Measurements from ENCODE around the gene PTPN14.

Gene PTPN14

DNA sequence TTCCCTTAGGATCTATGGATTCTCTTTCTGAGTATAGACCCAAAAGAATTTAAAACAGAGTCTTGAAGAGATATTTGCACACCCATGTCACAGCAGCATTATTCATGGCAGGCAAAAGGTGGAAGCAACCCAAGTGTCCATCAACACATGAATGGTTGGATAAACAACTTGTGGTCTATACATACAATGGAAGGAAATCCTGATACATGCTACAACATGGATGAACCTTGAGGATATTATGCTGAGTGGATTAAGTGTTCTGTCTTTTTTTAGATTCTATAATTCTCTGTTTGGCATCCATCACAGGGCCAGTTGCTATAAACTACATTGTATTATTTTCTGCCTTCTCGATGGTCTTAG, 39.8 kb downstream of the PTPN14 start:
- Histone ChIP-seq H3K4me1 (ENCODE audit: control insufficient read depth, insufficient read depth, low read length) (peaks cover 39% of the 10 kb centered on the region), H3K9me3 (ENCODE audit: control insufficient read depth, insufficient read depth, low read depth, low read length) (no peaks in the 10 kb centered on the region; the same call in 1 of the 2 replicates), H3K4me3 (ENCODE audit: low read depth, low read length) (no peak overlapping the region), H3K36me3 (ENCODE audit: control insufficient read depth in 2 of 2, insufficient read depth in 1 of 2, low read length in 2 of 2) (peaks cover 0 to 3% of the 10 kb centered on the region in 2 experiments; a peak in 1 of 3 replicates), H3K27ac (ENCODE audit: extremely low read depth, low read depth, low read length) (no peak overlapping the region)
- ChIA-PET POLR2A (no interaction called here), CTCF (no interaction called here)
- TF ChIP-seq, protein P1, sequence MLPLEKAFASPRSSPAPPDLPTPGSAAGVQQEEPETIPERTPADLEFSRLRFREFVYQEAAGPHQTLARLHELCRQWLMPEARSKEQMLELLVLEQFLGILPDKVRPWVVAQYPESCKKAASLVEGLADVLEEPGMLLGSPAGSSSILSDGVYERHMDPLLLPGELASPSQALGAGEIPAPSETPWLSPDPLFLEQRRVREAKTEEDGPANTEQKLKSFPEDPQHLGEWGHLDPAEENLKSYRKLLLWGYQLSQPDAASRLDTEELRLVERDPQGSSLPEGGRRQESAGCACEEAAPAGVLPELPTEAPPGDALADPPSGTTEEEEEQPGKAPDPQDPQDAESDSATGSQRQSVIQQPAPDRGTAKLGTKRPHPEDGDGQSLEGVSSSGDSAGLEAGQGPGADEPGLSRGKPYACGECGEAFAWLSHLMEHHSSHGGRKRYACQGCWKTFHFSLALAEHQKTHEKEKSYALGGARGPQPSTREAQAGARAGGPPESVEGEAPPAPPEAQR (tag by site-specific recombination; IDR thresholded peaks at IDR 0.05): no peak
- TF ChIP-seq, protein P2, sequence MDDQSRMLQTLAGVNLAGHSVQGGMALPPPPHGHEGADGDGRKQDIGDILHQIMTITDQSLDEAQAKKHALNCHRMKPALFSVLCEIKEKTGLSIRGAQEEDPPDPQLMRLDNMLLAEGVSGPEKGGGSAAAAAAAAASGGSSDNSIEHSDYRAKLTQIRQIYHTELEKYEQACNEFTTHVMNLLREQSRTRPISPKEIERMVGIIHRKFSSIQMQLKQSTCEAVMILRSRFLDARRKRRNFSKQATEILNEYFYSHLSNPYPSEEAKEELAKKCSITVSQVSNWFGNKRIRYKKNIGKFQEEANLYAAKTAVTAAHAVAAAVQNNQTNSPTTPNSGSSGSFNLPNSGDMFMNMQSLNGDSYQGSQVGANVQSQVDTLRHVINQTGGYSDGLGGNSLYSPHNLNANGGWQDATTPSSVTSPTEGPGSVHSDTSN (CRISPR knock-in tag; IDR thresholded peaks at IDR 0.05): no peak
- TF ChIP-seq, protein P3, sequence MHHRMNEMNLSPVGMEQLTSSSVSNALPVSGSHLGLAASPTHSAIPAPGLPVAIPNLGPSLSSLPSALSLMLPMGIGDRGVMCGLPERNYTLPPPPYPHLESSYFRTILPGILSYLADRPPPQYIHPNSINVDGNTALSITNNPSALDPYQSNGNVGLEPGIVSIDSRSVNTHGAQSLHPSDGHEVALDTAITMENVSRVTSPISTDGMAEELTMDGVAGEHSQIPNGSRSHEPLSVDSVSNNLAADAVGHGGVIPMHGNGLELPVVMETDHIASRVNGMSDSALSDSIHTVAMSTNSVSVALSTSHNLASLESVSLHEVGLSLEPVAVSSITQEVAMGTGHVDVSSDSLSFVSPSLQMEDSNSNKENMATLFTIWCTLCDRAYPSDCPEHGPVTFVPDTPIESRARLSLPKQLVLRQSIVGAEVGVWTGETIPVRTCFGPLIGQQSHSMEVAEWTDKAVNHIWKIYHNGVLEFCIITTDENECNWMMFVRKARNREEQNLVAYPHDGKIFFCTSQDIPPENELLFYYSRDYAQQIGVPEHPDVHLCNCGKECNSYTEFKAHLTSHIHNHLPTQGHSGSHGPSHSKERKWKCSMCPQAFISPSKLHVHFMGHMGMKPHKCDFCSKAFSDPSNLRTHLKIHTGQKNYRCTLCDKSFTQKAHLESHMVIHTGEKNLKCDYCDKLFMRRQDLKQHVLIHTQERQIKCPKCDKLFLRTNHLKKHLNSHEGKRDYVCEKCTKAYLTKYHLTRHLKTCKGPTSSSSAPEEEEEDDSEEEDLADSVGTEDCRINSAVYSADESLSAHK (tag by site-specific recombination; IDR thresholded peaks at IDR 0.05): no peak
- TF ChIP-seq ZNF521 (tag by site-specific recombination; IDR thresholded peaks at IDR 0.05) (no peak), ZNF544 (tag by site-specific recombination; IDR thresholded peaks at IDR 0.05) (no peak), ZNF549 (tag by site-specific recombination; IDR thresholded peaks at IDR 0.05) (0 out of 2 replicates have a peak, but pooled peaks have one; percentile 15), BCL11A (tag by site-specific recombination; IDR thresholded peaks at IDR 0.05; ENCODE audit: low read depth) (no peak)

DNA sequence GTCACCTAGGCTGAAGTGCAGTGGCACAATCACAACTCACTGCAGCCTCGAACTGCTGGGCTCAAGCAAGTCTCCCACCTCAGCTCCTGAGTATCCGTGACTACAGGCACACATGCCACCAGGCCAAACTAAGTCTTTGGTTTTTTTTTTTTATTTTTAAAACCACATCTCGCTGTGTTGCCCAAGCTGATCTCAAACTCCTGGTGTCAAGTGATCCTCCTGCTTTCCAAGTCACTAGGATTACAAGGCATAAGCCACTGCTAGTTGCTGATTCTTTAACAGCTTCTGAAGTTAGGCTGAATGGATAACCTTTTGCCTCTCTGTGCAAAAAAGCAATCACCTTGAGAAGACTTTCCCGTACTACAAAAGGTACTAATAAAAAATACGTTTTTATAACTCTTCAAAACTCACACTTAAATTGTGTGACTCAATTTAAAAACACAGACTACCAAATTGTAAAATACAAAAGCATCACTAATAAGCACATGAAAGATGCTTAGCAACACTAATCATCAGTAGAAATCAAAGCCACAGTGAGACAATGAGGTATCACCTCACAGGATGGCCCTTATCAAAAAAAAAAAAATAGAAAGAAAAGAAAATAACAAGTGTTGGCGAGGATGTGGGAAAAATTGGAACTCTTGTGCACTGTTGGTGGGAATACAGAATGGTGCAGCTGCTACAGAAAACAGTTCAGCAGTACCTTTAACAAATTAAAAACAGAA, 40.3 kb downstream of the PTPN14 start:
- Histone ChIP-seq H3K4me1 (ENCODE audit: control insufficient read depth, insufficient read depth, low read length) (peaks cover 37% of the 10 kb centered on the region), H3K36me3 (ENCODE audit: control insufficient read depth in 2 of 2, insufficient read depth in 1 of 2, low read length in 2 of 2) (peaks cover 0 to 3% of the 10 kb centered on the region in 2 experiments; a peak in 1 of 3 replicates), H3K9me3 (ENCODE audit: control insufficient read depth, insufficient read depth, low read depth, low read length) (no peaks in the 10 kb centered on the region; the same call in 1 of the 2 replicates), H3K27ac (ENCODE audit: extremely low read depth, low read depth, low read length) (no peak overlapping the region), H3K4me3 (ENCODE audit: low read depth, low read length) (no peak overlapping the region)
- CTCF ChIA-PET: no interaction called here
- POLR2A ChIA-PET: no interaction called here
- TF ChIP-seq ZNF184 (tag by site-specific recombination; IDR thresholded peaks at IDR 0.05) (peak; percentile 91), ZNF138 (tag by site-specific recombination; IDR thresholded peaks at IDR 0.05; ENCODE audit: borderline replicate concordance) (no peak), ZNF175 (tag by site-specific recombination; IDR thresholded peaks at IDR 0.05) (no peak)
- TF ChIP-seq, protein P4, sequence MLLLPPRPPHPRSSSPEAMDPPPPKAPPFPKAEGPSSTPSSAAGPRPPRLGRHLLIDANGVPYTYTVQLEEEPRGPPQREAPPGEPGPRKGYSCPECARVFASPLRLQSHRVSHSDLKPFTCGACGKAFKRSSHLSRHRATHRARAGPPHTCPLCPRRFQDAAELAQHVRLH (tag by site-specific recombination; IDR thresholded peaks at IDR 0.05): peak; percentile 59; the same call in 1 of the 2 replicates

DNA sequence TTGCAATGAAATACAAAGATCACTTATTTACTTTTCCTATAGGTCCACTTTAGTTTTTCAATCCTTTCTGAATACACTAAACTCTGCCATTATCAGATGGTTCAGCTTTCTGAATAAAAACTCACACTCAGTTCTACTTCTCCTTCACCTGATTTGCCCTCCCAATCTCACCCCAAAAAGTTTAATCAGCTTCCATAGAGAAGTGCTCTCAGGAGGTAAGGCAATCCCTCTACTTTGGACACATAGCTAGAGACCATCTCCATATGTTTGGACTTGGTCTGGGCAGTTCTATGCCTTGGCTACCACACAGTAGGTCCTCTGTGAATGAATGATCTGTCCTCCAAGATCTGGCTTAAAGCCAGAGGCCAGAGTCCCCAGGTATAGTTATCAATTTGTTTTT, 40.9 kb downstream of the PTPN14 start:
- CTCF ChIA-PET: interaction anchor here (0.6 kb wide), 1 partner anchor 107 kb away, joined by 3 read pairs; no protein-coding TSS in a partner anchor
- H3K4me1 ChIP-seq (ENCODE audit: control insufficient read depth, insufficient read depth, low read length): peaks cover 34% of the 10 kb centered on the region
- POLR2A ChIA-PET: no interaction called here
- no peak for TF ChIP-seq ZNF621 (tag by site-specific recombination; IDR thresholded peaks at IDR 0.05)
- no peak for TF ChIP-seq ZNF138 (tag by site-specific recombination; IDR thresholded peaks at IDR 0.05; ENCODE audit: borderline replicate concordance)
- no peak for TF ChIP-seq ZNF121 (tag by site-specific recombination; IDR thresholded peaks at IDR 0.05)
- TF ChIP-seq ZNF777 (tag by site-specific recombination; IDR thresholded peaks at IDR 0.05; ENCODE audit: borderline replicate concordance): no peak
- TF ChIP-seq, protein P2 (CRISPR knock-in tag; IDR thresholded peaks at IDR 0.05): no peak
- peak; percentile 55; the same call in 1 of the 2 replicates for TF ChIP-seq ZNF610 (tag by site-specific recombination; IDR thresholded peaks at IDR 0.05; ENCODE audit: borderline replicate concordance)
- no peak for TF ChIP-seq ZNF701 (tag by site-specific recombination; IDR thresholded peaks at IDR 0.05)
- TF ChIP-seq, protein P5, sequence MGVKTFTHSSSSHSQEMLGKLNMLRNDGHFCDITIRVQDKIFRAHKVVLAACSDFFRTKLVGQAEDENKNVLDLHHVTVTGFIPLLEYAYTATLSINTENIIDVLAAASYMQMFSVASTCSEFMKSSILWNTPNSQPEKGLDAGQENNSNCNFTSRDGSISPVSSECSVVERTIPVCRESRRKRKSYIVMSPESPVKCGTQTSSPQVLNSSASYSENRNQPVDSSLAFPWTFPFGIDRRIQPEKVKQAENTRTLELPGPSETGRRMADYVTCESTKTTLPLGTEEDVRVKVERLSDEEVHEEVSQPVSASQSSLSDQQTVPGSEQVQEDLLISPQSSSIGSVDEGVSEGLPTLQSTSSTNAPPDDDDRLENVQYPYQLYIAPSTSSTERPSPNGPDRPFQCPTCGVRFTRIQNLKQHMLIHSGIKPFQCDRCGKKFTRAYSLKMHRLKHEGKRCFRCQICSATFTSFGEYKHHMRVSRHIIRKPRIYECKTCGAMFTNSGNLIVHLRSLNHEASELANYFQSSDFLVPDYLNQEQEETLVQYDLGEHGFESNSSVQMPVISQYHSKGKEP (tag by site-specific recombination; IDR thresholded peaks at IDR 0.05): no peak
- TF ChIP-seq, protein P6, sequence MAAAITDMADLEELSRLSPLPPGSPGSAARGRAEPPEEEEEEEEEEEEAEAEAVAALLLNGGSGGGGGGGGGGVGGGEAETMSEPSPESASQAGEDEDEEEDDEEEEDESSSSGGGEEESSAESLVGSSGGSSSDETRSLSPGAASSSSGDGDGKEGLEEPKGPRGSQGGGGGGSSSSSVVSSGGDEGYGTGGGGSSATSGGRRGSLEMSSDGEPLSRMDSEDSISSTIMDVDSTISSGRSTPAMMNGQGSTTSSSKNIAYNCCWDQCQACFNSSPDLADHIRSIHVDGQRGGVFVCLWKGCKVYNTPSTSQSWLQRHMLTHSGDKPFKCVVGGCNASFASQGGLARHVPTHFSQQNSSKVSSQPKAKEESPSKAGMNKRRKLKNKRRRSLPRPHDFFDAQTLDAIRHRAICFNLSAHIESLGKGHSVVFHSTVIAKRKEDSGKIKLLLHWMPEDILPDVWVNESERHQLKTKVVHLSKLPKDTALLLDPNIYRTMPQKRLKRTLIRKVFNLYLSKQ (tag by site-specific recombination; IDR thresholded peaks at IDR 0.05; ENCODE audit: borderline replicate concordance): no peak
- TF ChIP-seq ZSCAN16 (tag by site-specific recombination; IDR thresholded peaks at IDR 0.05): no peak
- TF ChIP-seq ZNF776 (tag by site-specific recombination; IDR thresholded peaks at IDR 0.05; ENCODE audit: borderline replicate concordance): no peak

More for the DNA sequence above, 40.9 kb downstream of the PTPN14 start:
- Histone ChIP-seq H3K36me3 (ENCODE audit: control insufficient read depth in 2 of 2, insufficient read depth in 1 of 2, low read length in 2 of 2) (peaks cover 0 to 3% of the 10 kb centered on the region in 2 experiments; a peak in 1 of 3 replicates), H3K27ac (ENCODE audit: extremely low read depth, low read depth, low read length) (no peak overlapping the region), H3K9me3 (ENCODE audit: control insufficient read depth, insufficient read depth, low read depth, low read length) (no peaks in the 10 kb centered on the region; the same call in 1 of the 2 replicates), H3K4me3 (ENCODE audit: low read depth, low read length) (no peak overlapping the region)

All from HEK293 (cell line).